Measurements from ENCODE around the gene SERPINA3.
"Not testable (repeated sequence)": the region's sequence is repeated elsewhere in the genome, so short reads cannot be mapped to it uniquely, and the experiment has no call there.

The SERPINA3 gene

GRCh38 chr14:94586635-94587034 is 25.6 kb upstream of the SERPINA3 start:
- DNase-seq: no peak

GRCh38 chr14:94588311-94588710 is 23.9 kb upstream of the SERPINA3 start:
- DNase-seq: no peak

GRCh38 chr14:94591073-94591472 is 21.1 kb upstream of the SERPINA3 start:
- no peak for DNase-seq

- DNase-seq: no peak
Observed at GRCh38 chr14:94591871-94592270, 20.3 kb upstream of the SERPINA3 start.

GRCh38 chr14:94592457-94592856 is 19.7 kb upstream of the SERPINA3 start:
- DNase-seq: no peak

GRCh38 chr14:94593376-94593748 is 18.8 kb upstream of the SERPINA3 start:
- peak; percentile 74 for DNase-seq

- DNase-seq: no peak
Observed at GRCh38 chr14:94593749-94594431, 18.3 kb upstream of the SERPINA3 start.

- no peak for DNase-seq
Observed at GRCh38 chr14:94594441-94594840, 17.8 kb upstream of the SERPINA3 start.

- DNase-seq: no peak
Observed at GRCh38 chr14:94595912-94596311, 16.3 kb upstream of the SERPINA3 start.

- DNase-seq: no peak
Observed at GRCh38 chr14:94596361-94596760, 15.8 kb upstream of the SERPINA3 start.

- no peak for DNase-seq
Observed at GRCh38 chr14:94597788-94598187, 14.4 kb upstream of the SERPINA3 start.

- no peak for DNase-seq
Observed at GRCh38 chr14:94598506-94598815, 13.7 kb upstream of the SERPINA3 start.

GRCh38 chr14:94598816-94599655 is 13.2 kb upstream of the SERPINA3 start:
- DNase-seq: no peak

GRCh38 chr14:94599656-94600004 is 12.6 kb upstream of the SERPINA3 start:
- no peak for DNase-seq

GRCh38 chr14:94600148-94600545 is 12.0 kb upstream of the SERPINA3 start:
- DNase-seq: no peak

- DNase-seq: no peak
Observed at GRCh38 chr14:94601884-94602391, 10.3 kb upstream of the SERPINA3 start.

- no peak for DNase-seq
Observed at GRCh38 chr14:94602722-94603121, 9.5 kb upstream of the SERPINA3 start.

- DNase-seq: no peak
Observed at GRCh38 chr14:94605361-94605760, 6.8 kb upstream of the SERPINA3 start.

GRCh38 chr14:94608966-94609365 is 3.2 kb upstream of the SERPINA3 start:
- not testable (repeated sequence) for DNase-seq

GRCh38 chr14:94611179-94611578 is 1.0 kb upstream of the SERPINA3 start:
- no peak for DNase-seq

- no peak for DNase-seq
Observed at GRCh38 chr14:94612580-94613554, 676 bp downstream of the SERPINA3 start.

- DNase-seq: no peak
Observed at GRCh38 chr14:94613720-94614644, 1.8 kb downstream of the SERPINA3 start.

All from NCI-H524 treated with DMSO at 0.1 percent for 48 hours (cell line).